Skin epidermis (tissue), 12 donors: ENCODE results near the gene C10orf90.

Experiments
- H3K27ac ChIP-seq, 21 experiments: fragments of 200-600 bp; sonication (generic) in 11 of 21; one replicate each; pipeline ENCODE4 v1.5.0; 2020; ENCODE audit warnings: mild to moderate bottlenecking in 3 of 21, inconsistent platforms in 2 of 21, moderate library complexity in 2 of 21
- H3K4me3 ChIP-seq, 7 experiments: fragments of 200-600 bp; sonication (generic) in 2 of 7; one replicate each; pipeline ENCODE4 v1.5.0; 2020; ENCODE audit warnings: inconsistent platforms in 2 of 7, mild to moderate bottlenecking in 2 of 7, moderate library complexity in 1 of 7

C10orf90 gene

GRCh38 chr10:126670056-126670894 is at the start of gene C10orf90:
Gene C10orf90 (minus strand): TSS chr10:126670693. CDS start chr10:126670480, 213 bp downstream.
- H3K27ac ChIP-seq, result peak within 1 kb of the TSS in 1 of 21 experiments; percentile 35
- no peak within 1 kb of the TSS for H3K4me3 ChIP-seq

DNA sequence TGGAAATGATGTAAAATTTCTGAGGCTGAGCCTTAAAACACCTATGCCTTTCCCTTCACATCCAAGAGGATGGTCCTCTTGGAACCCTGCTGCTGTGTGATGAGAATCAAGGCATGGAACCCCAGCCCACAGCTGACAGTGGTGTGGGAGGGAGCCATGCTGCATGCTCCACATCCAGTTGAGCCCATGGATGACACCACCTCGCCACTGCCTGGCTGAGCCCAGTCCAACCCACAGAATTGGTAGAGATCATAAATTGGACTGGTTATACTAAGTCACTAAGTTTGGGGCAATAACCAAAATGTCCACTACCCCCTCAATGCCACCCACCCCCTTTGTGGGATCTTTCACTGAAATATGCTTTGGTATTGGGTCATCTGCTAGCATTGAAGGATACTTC is 45.9 kb upstream of the C10orf90 start:
- H3K27ac ChIP-seq, result no peak overlapping the region
- no peak overlapping the region for H3K4me3 ChIP-seq

GRCh38 chr10:126713594-126713993 is 43.1 kb upstream of the C10orf90 start:
- H3K27ac ChIP-seq, result no peak overlapping the region
- no peak overlapping the region for H3K4me3 ChIP-seq

GRCh38 chr10:126712681-126713080 is 42.2 kb upstream of the C10orf90 start:
- H3K4me3 ChIP-seq, result no peak overlapping the region
- no peak overlapping the region for H3K27ac ChIP-seq

DNA sequence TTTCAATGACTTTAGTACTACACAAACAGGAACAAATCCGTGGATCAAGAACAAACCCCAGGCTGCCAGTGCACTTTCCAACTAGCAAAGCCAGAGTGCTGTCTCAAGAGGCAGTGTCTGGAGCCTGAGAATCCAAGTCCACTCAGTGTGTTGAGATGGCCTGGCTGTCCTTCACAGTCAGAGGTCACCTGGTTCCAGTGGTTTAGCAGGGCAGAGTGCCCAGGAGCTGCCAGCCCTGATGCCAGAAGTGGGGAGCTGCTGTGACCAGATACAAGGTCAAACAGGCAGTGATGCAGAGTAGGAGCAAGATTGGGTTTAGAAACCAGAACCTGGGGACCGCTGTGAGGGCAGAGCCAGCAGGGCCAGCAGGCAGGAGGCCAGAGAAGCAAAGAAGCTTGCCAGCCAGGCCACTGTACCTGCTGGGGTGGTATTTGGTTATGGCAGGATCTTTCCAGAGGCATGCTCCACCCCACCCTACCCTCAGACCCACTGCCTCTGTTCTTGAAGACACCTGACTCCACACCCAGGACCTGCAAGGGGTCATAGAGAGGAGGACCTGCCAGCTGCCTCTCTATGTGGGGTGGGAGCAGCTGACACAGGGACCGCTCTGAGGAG is 35.6 kb upstream of the C10orf90 start:
- Histone ChIP-seq H3K4me3 (no peak overlapping the region), H3K27ac (no peak overlapping the region)

- H3K27ac ChIP-seq, result no peak overlapping the region
Measured at GRCh38 chr10:126705131-126705530, 34.6 kb upstream of the C10orf90 start.

DNA sequence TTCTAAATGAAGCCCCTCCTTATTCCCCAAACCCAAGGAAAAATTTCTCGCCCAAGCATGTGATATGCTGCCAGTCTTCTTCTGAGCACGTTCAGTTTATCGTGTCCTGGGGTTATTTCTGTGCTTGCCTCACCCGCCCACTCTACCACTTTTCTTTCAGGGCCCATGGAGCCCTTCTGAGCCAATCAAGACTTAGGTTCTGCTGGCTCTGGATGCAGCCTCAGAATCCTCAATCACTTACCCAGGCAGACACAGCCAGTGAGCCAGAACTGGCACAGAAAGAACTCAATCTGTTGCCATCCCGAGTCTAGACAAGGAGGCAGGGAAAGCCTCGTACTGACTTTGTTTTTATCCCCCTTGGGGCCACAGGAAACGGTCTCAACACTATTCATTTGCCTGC is 34.2 kb upstream of the C10orf90 start:
- Histone ChIP-seq H3K4me3 (no peak overlapping the region), H3K27ac (no peak overlapping the region)

More at GRCh38 chr10:126705131-126705530, 34.6 kb upstream of the C10orf90 start:
- no peak overlapping the region for H3K4me3 ChIP-seq

- Histone ChIP-seq H3K4me3 (no peak overlapping the region), H3K27ac (no peak overlapping the region)
Measured at GRCh38 chr10:126702181-126702580, 31.7 kb upstream of the C10orf90 start.

GRCh38 chr10:126701526-126701925 is 31.0 kb upstream of the C10orf90 start:
- no peak overlapping the region for H3K4me3 ChIP-seq
- H3K27ac ChIP-seq, result no peak overlapping the region

- Histone ChIP-seq H3K4me3 (no peak overlapping the region), H3K27ac (no peak overlapping the region)
Measured at GRCh38 chr10:126696684-126697083, 26.2 kb upstream of the C10orf90 start.

GRCh38 chr10:126691456-126691855 is 21.0 kb upstream of the C10orf90 start:
- no peak overlapping the region for H3K27ac ChIP-seq
- H3K4me3 ChIP-seq, result no peak overlapping the region

DNA sequence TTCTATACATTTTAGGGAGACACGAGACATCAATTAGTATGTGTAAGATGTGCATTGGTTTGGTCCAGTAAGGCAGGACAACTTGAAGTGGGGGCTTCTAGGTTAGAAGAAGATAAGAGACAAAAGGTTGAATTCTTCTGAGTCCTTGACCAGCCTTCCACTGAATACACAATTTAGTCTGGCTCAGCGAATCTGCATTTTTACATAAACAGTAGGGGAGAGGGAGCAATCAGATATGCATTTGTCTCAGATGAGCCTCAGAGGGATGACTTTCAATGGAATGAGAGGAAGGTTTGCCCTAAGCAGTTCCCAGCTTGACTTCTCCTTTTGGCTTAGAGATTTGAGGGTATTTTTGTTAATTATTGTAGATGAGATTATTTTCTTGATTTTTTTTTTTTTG is 20.0 kb upstream of the C10orf90 start:
- no peak overlapping the region for H3K27ac ChIP-seq
- no peak overlapping the region for H3K4me3 ChIP-seq

- no peak overlapping the region for H3K27ac ChIP-seq
- no peak overlapping the region for H3K4me3 ChIP-seq
Measured at GRCh38 chr10:126689461-126689994, 19.0 kb upstream of the C10orf90 start.

GRCh38 chr10:126687121-126687606 is 16.7 kb upstream of the C10orf90 start:
- Histone ChIP-seq H3K27ac (no peak overlapping the region), H3K4me3 (no peak overlapping the region)

DNA sequence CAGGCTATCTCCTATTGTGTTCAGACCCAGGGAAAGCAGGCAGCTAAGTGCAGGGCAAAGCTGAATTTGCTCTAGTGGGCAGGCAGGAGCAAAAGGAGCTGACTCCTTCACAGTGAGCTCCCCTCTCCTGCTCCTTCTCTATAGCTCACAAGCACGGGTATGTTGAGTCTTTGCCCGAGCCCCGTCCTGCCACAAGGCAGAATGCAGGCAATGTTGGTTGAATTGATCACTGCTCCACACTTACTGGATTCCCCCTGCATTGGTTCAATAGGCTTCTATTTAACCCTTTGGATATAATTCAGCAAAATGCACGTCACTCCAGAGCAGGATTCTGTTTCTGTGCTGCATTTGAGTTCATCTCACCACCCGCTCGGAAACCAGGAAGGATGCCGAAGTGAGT is 16.2 kb upstream of the C10orf90 start:
- Histone ChIP-seq H3K27ac (no peak overlapping the region), H3K4me3 (no peak overlapping the region)

DNA sequence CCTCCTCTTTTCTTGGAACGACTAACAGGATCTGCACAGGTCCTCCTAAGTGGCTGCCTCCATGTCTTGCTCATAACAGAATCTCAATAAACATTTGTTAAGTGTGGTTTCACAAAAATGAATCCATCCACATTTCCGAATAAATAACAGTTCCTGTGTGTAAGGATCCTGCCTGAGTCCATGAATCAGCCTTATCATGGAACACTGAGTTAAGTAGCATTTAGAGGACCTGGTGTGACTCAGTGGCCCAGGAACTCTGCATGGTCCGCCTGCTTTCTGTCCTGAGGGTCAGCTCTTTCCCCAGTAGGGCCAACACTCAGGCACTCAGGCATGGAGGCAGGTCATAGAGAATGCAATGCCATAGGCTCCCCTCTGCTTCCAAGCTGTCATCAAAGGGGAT is 15.8 kb upstream of the C10orf90 start:
- Histone ChIP-seq H3K27ac (no peak overlapping the region), H3K4me3 (no peak overlapping the region)

GRCh38 chr10:126685756-126686155 is 15.3 kb upstream of the C10orf90 start:
- H3K27ac ChIP-seq, result no peak overlapping the region
- H3K4me3 ChIP-seq, result no peak overlapping the region

GRCh38 chr10:126684171-126684745 is 13.8 kb upstream of the C10orf90 start:
- H3K4me3 ChIP-seq, result no peak overlapping the region
- H3K27ac ChIP-seq, result no peak overlapping the region

GRCh38 chr10:126683466-126683865 is 13.0 kb upstream of the C10orf90 start:
- Histone ChIP-seq H3K27ac (no peak overlapping the region), H3K4me3 (no peak overlapping the region)

GRCh38 chr10:126675656-126676438 is 5.4 kb upstream of the C10orf90 start:
- Histone ChIP-seq H3K4me3 (no peak overlapping the region), H3K27ac (no peak overlapping the region)
